Neural progenitor cell (in vitro differentiated cells): ENCODE data around the gene ZFYVE19. TPM values are rescaled to one million over a fixed set of nuclear protein-coding genes. Genes with fewer than 3 reads are reported as not detected.

Experiments
- DNase-seq: peaks from one replicate; pipeline ENCODE4 v3.0.0-alpha.2; 2016; ENCODE audit warnings: low spot score
- H2AFZ ChIP-seq: fragments of 200-600 bp; sonication (generic); replicated peaks from 2 replicates; pipeline ENCODE4 v1.6.1; 2016; ENCODE audit warnings: antibody characterized with exemption
- H3F3A ChIP-seq: fragments of 200-600 bp; sonication (generic); 2 replicates; pipeline ENCODE4 v1.6.1; 2016; ENCODE audit warnings: antibody characterized with exemption, low read depth
- H3K27ac ChIP-seq: fragments of 200-600 bp; sonication (generic); 2 replicates; pipeline ENCODE4 v1.5.1; 2016; ENCODE audit warnings: mild to moderate bottlenecking
- H3K27me3 ChIP-seq: fragments of 200-600 bp; sonication (generic); 2 replicates; pipeline ENCODE4 v1.6.1; 2016; ENCODE audit warnings: mild to moderate bottlenecking, moderate library complexity
- H3K36me3 ChIP-seq: fragments of 200-600 bp; sonication (generic); 2 replicates; pipeline ENCODE4 v1.5.1; 2016
- H3K4me1 ChIP-seq: fragments of 200-600 bp; sonication (generic); 2 replicates; pipeline ENCODE4 v1.6.1; 2016; ENCODE audit warnings: mixed run types
- H3K4me2 ChIP-seq: fragments of 200-600 bp; sonication (generic); 2 replicates; pipeline ENCODE4 v1.6.1; 2016
- H3K4me3 ChIP-seq: fragments of 200-600 bp; sonication (generic); 2 replicates; pipeline ENCODE4 v1.5.1; 2016
- H3K79me2 ChIP-seq: fragments of 200-600 bp; sonication (generic); 2 replicates; pipeline ENCODE4 v1.6.1; 2016; ENCODE audit warnings: low read depth
- H3K9ac ChIP-seq: fragments of 200-600 bp; sonication (generic); 2 replicates; pipeline ENCODE4 v1.6.1; 2016
- H3K9me3 ChIP-seq: fragments of 200-600 bp; sonication (generic); 2 replicates; pipeline ENCODE4 v1.5.1; 2016; ENCODE audit warnings: low read depth
- H4K20me1 ChIP-seq: fragments of 200-600 bp; sonication (generic); 2 replicates; pipeline ENCODE4 v1.6.1; 2016; ENCODE audit warnings: low read depth
- H3K27ac Mint-ChIP-seq: 3 replicates; pipeline ENCODE4 v1.8.0; 2021; ENCODE audit warnings: mixed read lengths
- H3K27me3 Mint-ChIP-seq: 2 replicates; pipeline ENCODE4 v1.8.0; 2022; ENCODE audit warnings: low read depth, mild to moderate bottlenecking, inconsistent platforms, moderate library complexity, mixed read lengths; ENCODE audit not compliant: insufficient read depth
- H3K36me3 Mint-ChIP-seq: 3 replicates; pipeline ENCODE4 v1.8.0; 2021; ENCODE audit warnings: mixed read lengths
- H3K4me1 Mint-ChIP-seq: 3 replicates; pipeline ENCODE4 v1.8.0; 2021; ENCODE audit warnings: mixed read lengths
- H3K4me3 Mint-ChIP-seq: 3 replicates; pipeline ENCODE4 v1.8.0; 2021; ENCODE audit warnings: mild to moderate bottlenecking, moderate library complexity, mixed read lengths
- H3K9me3 Mint-ChIP-seq: 3 replicates; pipeline ENCODE4 v1.8.0; 2020; ENCODE audit warnings: mixed read lengths
- EZH2 ChIP-seq: fragments of 200-600 bp; sonication (generic); IDR thresholded peaks from 2 replicates; pipeline ENCODE4 v1.6.1; 2017; ENCODE audit warnings: antibody characterized with exemption, mild to moderate bottlenecking, moderate library complexity
- EZH2phosphoT487 ChIP-seq: fragments of 200-600 bp; sonication (generic); IDR thresholded peaks from 2 replicates; pipeline ENCODE4 v1.6.1; 2017; ENCODE audit warnings: antibody characterized with exemption
- total RNA-seq: library from RNA; depleted of rRNA; stranded (reverse); fragments of >200 nt; gene quantifications from 2 replicates; pipeline ENCODE4 v1.2.3, GENCODE V29; 2015; ENCODE audit warnings: low replicate concordance
- TF ChIP-seq, protein P1 (sequence below): fragments of 200-600 bp; sonication (generic); IDR thresholded peaks from 2 replicates; pipeline ENCODE4 v1.5.1; 2017; ENCODE audit warnings: antibody characterized with exemption, mild to moderate bottlenecking

ZFYVE19 gene
- total RNA-seq, 1 donor from 2014 or later, result 19.3 TPM

DNA sequence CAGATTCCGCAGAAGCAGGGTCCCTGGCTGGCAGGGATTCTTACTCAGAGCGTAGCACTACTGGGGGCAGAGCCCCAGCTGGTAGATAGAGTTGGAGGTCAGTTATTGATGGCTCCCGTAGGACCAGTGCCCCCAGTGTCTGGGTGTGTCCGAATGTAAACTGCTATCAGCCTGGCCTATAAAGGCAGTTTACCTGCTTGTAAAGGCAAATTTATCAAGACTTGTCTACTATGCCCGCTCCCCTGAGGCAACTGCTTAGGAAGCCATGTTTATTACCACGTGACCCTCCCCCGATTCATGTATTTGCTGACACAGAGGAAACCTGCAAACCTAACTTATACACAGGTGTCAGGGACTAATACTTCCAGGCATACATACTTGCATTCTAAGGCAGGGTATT is 22.2 kb downstream of the ZFYVE19 start:
- no peak overlapping the region for H3K9ac ChIP-seq
- H2AFZ ChIP-seq, result no peak overlapping the region
- H3K79me2 ChIP-seq, result no peaks in the 10 kb centered on the region
- H3K36me3 Mint-ChIP-seq, result no peaks in the 10 kb centered on the region
- H3K4me1 ChIP-seq, result no peaks in the 10 kb centered on the region
- no peak overlapping the region for H3K27ac ChIP-seq
- H3K4me3 Mint-ChIP-seq, result no peak overlapping the region
- H3K9me3 ChIP-seq, result no peaks in the 10 kb centered on the region
- H3K4me1 Mint-ChIP-seq, result peaks cover 2% of the 10 kb centered on the region
- H3K4me3 ChIP-seq, result no peak overlapping the region
- TF ChIP-seq EZH2phosphoT487 (no peak), EZH2 (no peak)
- TF ChIP-seq, protein P1, sequence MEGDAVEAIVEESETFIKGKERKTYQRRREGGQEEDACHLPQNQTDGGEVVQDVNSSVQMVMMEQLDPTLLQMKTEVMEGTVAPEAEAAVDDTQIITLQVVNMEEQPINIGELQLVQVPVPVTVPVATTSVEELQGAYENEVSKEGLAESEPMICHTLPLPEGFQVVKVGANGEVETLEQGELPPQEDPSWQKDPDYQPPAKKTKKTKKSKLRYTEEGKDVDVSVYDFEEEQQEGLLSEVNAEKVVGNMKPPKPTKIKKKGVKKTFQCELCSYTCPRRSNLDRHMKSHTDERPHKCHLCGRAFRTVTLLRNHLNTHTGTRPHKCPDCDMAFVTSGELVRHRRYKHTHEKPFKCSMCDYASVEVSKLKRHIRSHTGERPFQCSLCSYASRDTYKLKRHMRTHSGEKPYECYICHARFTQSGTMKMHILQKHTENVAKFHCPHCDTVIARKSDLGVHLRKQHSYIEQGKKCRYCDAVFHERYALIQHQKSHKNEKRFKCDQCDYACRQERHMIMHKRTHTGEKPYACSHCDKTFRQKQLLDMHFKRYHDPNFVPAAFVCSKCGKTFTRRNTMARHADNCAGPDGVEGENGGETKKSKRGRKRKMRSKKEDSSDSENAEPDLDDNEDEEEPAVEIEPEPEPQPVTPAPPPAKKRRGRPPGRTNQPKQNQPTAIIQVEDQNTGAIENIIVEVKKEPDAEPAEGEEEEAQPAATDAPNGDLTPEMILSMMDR, result no peak
- no peak overlapping the region for H3K4me2 ChIP-seq
- H3K27me3 Mint-ChIP-seq, result no peaks in the 10 kb centered on the region
- no peaks in the 10 kb centered on the region for H4K20me1 ChIP-seq
- no peaks in the 10 kb centered on the region for H3K9me3 Mint-ChIP-seq
- H3K36me3 ChIP-seq, result no peaks in the 10 kb centered on the region
- H3F3A ChIP-seq, result no peaks in the 10 kb centered on the region
- DNase-seq, result no peak
- H3K27me3 ChIP-seq, result no peaks in the 10 kb centered on the region
- no peak overlapping the region for H3K27ac Mint-ChIP-seq

DNA sequence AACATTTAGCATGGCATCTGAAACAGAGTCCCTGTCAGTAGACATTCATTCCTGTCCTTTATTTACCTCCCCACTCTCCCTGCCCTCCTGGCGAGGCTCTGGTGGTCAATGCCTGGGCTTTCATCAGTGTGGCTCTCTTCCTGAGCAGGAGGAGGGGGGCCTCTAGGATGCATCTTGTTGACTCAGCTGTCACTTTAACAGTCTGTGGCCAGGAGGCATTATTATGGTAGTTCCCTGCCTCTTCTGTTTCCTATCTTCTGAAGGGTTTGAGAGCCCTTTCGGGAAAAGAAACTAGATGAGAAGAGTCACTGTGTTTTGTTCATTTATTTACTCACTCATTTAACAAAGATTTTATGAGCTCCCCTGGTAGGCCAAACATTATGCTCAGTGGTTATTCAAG is 24.0 kb downstream of the ZFYVE19 start:
- H3K79me2 ChIP-seq, result no peaks in the 10 kb centered on the region
- H4K20me1 ChIP-seq, result no peaks in the 10 kb centered on the region
- no peak overlapping the region for H3K9ac ChIP-seq
- no peaks in the 10 kb centered on the region for H3K4me1 ChIP-seq
- no peaks in the 10 kb centered on the region for H3F3A ChIP-seq
- H3K27ac ChIP-seq, result no peak overlapping the region
- no peaks in the 10 kb centered on the region for H3K9me3 ChIP-seq
- no peak overlapping the region for H3K27ac Mint-ChIP-seq
- H3K4me2 ChIP-seq, result no peak overlapping the region
- H2AFZ ChIP-seq, result no peak overlapping the region
- TF ChIP-seq EZH2 (no peak), EZH2phosphoT487 (no peak)
- TF ChIP-seq, protein P1, result no peak
- no peak overlapping the region for H3K4me3 ChIP-seq
- H3K36me3 Mint-ChIP-seq, result no peaks in the 10 kb centered on the region
- peaks cover 2% of the 10 kb centered on the region for H3K27me3 Mint-ChIP-seq
- H3K4me1 Mint-ChIP-seq, result no peaks in the 10 kb centered on the region
- H3K27me3 ChIP-seq, result no peaks in the 10 kb centered on the region
- no peaks in the 10 kb centered on the region for H3K9me3 Mint-ChIP-seq
- no peaks in the 10 kb centered on the region for H3K36me3 ChIP-seq
- no peak for DNase-seq
- H3K4me3 Mint-ChIP-seq, result no peak overlapping the region

DNA sequence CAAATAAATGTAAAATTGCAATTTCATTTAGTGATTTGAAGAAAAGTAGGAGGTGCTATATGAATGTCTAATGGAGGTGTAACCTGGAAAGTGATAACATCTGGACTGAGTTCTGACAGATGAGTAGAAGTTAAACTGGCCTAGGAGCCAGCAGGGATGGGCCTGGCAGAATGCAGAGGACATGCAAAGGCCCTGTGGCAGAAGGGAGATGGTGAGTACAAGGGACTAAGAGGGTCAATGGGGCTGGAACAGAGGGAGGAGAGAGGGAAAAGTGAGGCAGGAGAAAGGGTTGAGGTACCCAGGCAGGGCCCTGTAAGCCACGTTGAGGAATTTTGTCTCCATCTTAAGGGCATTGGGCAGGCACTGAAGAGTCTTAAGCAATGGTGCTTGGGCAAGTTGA is 25.0 kb downstream of the ZFYVE19 start:
- no peak for DNase-seq
- H3K36me3 ChIP-seq, result no peaks in the 10 kb centered on the region
- H3K27ac ChIP-seq, result no peak overlapping the region
- no peaks in the 10 kb centered on the region for H4K20me1 ChIP-seq
- no peak for TF ChIP-seq EZH2
- TF ChIP-seq, protein P1, result no peak
- TF ChIP-seq EZH2phosphoT487, result no peak
- no peak overlapping the region for H3K9ac ChIP-seq
- no peak overlapping the region for H2AFZ ChIP-seq
- no peaks in the 10 kb centered on the region for H3F3A ChIP-seq
- no peaks in the 10 kb centered on the region for H3K9me3 Mint-ChIP-seq
- no peaks in the 10 kb centered on the region for H3K9me3 ChIP-seq
- H3K4me1 Mint-ChIP-seq, result no peaks in the 10 kb centered on the region
- no peak overlapping the region for H3K27ac Mint-ChIP-seq
- H3K4me2 ChIP-seq, result no peak overlapping the region
- H3K36me3 Mint-ChIP-seq, result no peaks in the 10 kb centered on the region
- H3K4me3 ChIP-seq, result no peak overlapping the region
- no peak overlapping the region for H3K4me3 Mint-ChIP-seq
- H3K79me2 ChIP-seq, result no peaks in the 10 kb centered on the region
- H3K27me3 ChIP-seq, result no peaks in the 10 kb centered on the region
- no peaks in the 10 kb centered on the region for H3K4me1 ChIP-seq
- H3K27me3 Mint-ChIP-seq, result peaks cover 5% of the 10 kb centered on the region

DNA sequence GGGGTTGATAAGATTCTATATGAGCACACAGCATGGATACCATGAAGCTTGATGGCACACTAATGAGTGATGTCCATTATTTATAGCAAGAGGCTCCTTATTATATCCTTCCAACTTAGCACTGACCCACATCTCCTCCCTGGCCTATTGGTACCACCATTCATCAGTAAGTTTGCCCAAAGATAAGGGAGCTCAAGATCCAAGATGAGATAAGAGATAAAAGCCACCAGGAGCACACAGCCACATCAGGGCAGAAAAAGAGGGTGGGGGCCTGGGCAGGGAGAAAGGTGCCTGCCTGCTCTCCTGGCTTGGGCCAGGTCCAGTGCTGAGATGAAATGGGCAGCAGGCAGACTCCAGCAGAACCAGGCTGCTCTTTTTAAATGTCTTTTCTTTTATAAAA is 26.0 kb downstream of the ZFYVE19 start:
- no peak overlapping the region for H2AFZ ChIP-seq
- no peak overlapping the region for H3K4me2 ChIP-seq
- no peaks in the 10 kb centered on the region for H3K9me3 ChIP-seq
- H3K79me2 ChIP-seq, result no peaks in the 10 kb centered on the region
- H3K27me3 ChIP-seq, result no peaks in the 10 kb centered on the region
- H3K4me3 ChIP-seq, result no peak overlapping the region
- Mint-ChIP-seq H3K36me3 (no peaks in the 10 kb centered on the region), H3K27me3 (peaks cover 5% of the 10 kb centered on the region), H3K4me1 (no peaks in the 10 kb centered on the region), H3K27ac (no peak overlapping the region), H3K9me3 (no peaks in the 10 kb centered on the region), H3K4me3 (no peak overlapping the region)
- no peak for DNase-seq
- no peak overlapping the region for H3K27ac ChIP-seq
- no peak overlapping the region for H3K9ac ChIP-seq
- no peaks in the 10 kb centered on the region for H3K4me1 ChIP-seq
- no peaks in the 10 kb centered on the region for H4K20me1 ChIP-seq
- no peaks in the 10 kb centered on the region for H3K36me3 ChIP-seq
- TF ChIP-seq EZH2 (no peak), EZH2phosphoT487 (no peak)
- TF ChIP-seq, protein P1, result no peak
- H3F3A ChIP-seq, result no peaks in the 10 kb centered on the region
